ENCODE data around the gene B4GALT1.

DNA sequence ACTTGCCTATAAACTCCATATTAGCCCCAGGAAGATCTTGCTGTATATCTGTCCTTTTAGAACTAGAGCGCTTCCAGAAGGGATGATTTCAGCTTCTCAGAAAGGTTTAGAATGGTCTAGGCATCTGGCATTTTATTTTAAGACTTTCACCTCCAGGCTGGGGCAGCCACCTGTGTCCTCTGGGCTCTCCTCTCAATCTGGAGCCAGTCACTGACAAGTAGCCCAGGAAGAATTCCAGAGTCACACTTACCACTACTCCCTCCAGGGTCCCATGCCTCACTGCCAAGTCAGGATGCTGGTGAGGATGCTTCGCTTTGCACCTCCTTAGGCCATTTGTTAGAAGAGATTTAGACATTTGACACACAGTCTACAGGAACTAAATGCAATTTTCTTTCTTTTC is 20.8 kb downstream of the B4GALT1 start:
- TF ChIP-seq CTCF (IDR thresholded peaks at IDR 0.05; ENCODE audit: low read length) (no peak), EZH2 (optimal IDR thresholded peaks at IDR 0.05; ENCODE audit: low read depth, low read length) (no peak), EZH2phosphoT487 (IDR thresholded peaks at IDR 0.05; ENCODE audit: low read length) (no peak)
